Stimulated activated naive B cell treated with anti-CD40 and anti-IgM and Interleukin-4, amounts not matched to agents 10 μg/mL and 1 μg/mL and 100 μg/mL, for 72 hours (primary cell): ENCODE measurements around the gene FMN2.
A peak's percentile ranks its signal among the peaks of the same experiment; 100 is the strongest.

ENCODE experiments used
- ATAC-seq, 2 donors: fragments of 150-1000 bp; cut with Tn5 transposase; replicated peaks; 2 replicates each; pipeline ENCODE4 v1.10.0; 2021; ENCODE audit warnings: moderate library complexity in 1 of 2
- DNase-seq: peaks from one replicate; pipeline ENCODE4 v3.0.0; 2021
- H3K27ac Mint-ChIP-seq: one replicate; pipeline ENCODE4 v1.8.0; 2022; ENCODE audit warnings: mild to moderate bottlenecking, mixed read lengths
- H3K27me3 Mint-ChIP-seq, 2 donors: one replicate each; pipeline ENCODE4 v1.8.0; 2022; ENCODE audit warnings: mixed read lengths in 2 of 2
- H3K36me3 Mint-ChIP-seq, 2 donors: one replicate each; pipeline ENCODE4 v1.8.0; 2022; ENCODE audit warnings: mixed read lengths in 2 of 2, mild to moderate bottlenecking in 1 of 2
- H3K4me1 Mint-ChIP-seq, 2 donors: one replicate each; pipeline ENCODE4 v1.8.0; 2022; ENCODE audit warnings: mixed read lengths in 2 of 2, mild to moderate bottlenecking in 1 of 2
- H3K4me3 Mint-ChIP-seq, 2 donors: one replicate each; pipeline ENCODE4 v1.8.0; 2022; ENCODE audit warnings: mild to moderate bottlenecking in 2 of 2, mixed read lengths in 2 of 2, moderate library complexity in 1 of 2
- H3K9me3 Mint-ChIP-seq, 2 donors: one replicate each; pipeline ENCODE4 v1.8.0; 2022; ENCODE audit warnings: mixed read lengths in 2 of 2, mild to moderate bottlenecking in 1 of 2

Gene FMN2

DNA sequence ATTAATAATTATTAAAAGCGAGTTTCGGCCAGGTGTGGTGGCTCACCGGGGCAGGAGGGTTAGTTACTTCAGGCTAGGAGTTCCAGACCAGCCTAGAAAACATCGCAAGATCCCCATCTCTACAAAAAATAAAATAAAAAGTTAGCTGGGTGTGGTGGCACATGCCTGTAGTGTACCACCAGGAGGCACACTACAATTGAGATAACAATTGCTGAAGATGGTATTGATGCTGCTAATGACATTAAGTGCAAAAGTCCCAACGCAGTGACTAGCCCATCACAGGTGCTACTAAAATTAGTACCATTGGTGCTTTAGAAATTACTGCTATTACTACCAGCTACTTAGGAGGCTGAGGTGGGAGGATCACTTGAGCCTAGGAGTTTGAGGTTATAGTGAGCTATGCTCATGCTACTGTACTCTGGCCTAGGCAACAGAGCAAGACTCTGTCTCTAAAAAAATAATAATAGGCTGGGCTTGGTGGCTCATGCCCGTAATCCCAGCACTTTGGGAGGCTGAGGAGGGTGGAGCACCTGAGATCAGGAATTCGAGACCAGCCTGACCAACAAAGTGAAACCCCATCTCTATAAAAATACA is 363.6 kb downstream of the FMN2 start:
- H3K27ac Mint-ChIP-seq, result no peak overlapping the region
- ATAC-seq (peak; percentile 7 to 27), DNase-seq (no peak)
- no peaks in the 10 kb centered on the region for H3K27me3 Mint-ChIP-seq
- no peaks in the 10 kb centered on the region for H3K36me3 Mint-ChIP-seq
- no peak overlapping the region for H3K4me3 Mint-ChIP-seq
- peaks cover 0 to 3% of the 10 kb centered on the region in 2 donors for H3K9me3 Mint-ChIP-seq
- H3K4me1 Mint-ChIP-seq, result no peaks in the 10 kb centered on the region

- Mint-ChIP-seq H3K27ac (no peak overlapping the region), H3K4me1 (no peaks in the 10 kb centered on the region), H3K4me3 (no peak overlapping the region), H3K9me3 (peaks cover 0 to 3% of the 10 kb centered on the region in 2 donors), H3K36me3 (no peaks in the 10 kb centered on the region), H3K27me3 (no peaks in the 10 kb centered on the region)
- ATAC-seq (no peak), DNase-seq (no peak)
These were observed 365.5 kb downstream of the FMN2 start for GRCh38 chr1:240457203-240457602.

GRCh38 chr1:240462277-240462676 is 370.6 kb downstream of the FMN2 start:
- H3K9me3 Mint-ChIP-seq, result no peaks in the 10 kb centered on the region
- ATAC-seq (no peak), DNase-seq (no peak)
- H3K27me3 Mint-ChIP-seq, result no peaks in the 10 kb centered on the region
- H3K4me3 Mint-ChIP-seq, result no peak overlapping the region
- peaks cover 0 to 6% of the 10 kb centered on the region in 2 donors for H3K4me1 Mint-ChIP-seq
- no peak overlapping the region for H3K27ac Mint-ChIP-seq
- H3K36me3 Mint-ChIP-seq, result no peaks in the 10 kb centered on the region

DNA sequence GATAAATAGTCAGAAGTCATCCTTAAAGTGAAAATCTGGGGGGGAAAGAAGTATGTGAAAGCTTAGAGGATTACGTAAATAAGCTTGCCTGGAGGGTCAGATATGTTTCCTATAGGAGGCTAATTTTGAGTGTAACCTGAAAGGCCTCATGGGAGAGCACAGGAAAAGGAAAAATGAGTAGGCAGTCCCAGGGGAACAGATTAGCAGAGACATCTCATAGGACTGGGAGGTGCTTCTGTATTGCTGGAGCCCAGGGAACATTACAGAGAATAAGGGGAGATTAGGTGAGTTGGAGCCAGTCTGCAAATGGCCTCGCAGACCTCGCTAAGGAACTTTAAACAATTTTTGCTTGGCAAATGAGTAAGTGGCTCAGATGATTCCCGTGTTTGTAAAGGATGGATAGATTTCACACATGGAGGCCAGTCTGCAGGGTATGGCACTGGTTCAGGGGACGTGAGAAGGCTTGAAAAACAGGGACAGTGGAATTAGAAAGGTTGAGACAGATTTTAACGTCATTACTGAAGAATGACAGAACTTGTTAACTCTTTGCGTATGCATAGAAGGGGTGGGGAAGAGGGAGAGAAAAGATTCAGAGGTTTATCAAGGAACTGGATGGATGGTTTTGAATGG is 371.2 kb downstream of the FMN2 start:
- H3K9me3 Mint-ChIP-seq, result no peaks in the 10 kb centered on the region
- peaks cover 0 to 6% of the 10 kb centered on the region in 2 donors for H3K4me1 Mint-ChIP-seq
- ATAC-seq (no peak), DNase-seq (no peak)
- H3K36me3 Mint-ChIP-seq, result no peaks in the 10 kb centered on the region
- no peaks in the 10 kb centered on the region for H3K27me3 Mint-ChIP-seq
- H3K4me3 Mint-ChIP-seq, result no peak overlapping the region
- H3K27ac Mint-ChIP-seq, result no peak overlapping the region

DNA sequence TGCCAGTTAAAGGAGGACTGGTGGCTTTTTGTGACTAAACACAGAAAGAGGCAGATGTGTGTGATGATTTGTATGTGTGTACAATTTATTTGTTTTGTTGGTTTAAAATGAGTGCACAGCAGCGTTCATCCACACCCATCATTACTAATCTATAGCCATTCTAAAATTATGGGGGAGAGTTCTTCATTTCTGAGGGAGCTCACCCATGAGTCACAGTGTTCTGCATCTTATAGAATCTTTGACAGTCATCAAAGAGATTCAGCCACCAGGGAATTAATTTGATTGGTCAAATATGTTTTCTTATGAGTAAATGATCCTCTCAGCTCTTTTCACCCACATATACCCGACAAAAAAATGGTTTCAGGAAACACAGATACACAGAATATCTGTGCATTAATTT is 372.4 kb downstream of the FMN2 start:
- H3K27me3 Mint-ChIP-seq, result no peaks in the 10 kb centered on the region
- no peak overlapping the region for H3K4me3 Mint-ChIP-seq
- peaks cover 0 to 1% of the 10 kb centered on the region in 2 donors for H3K9me3 Mint-ChIP-seq
- peaks cover 0 to 6% of the 10 kb centered on the region in 2 donors for H3K4me1 Mint-ChIP-seq
- ATAC-seq (no peak), DNase-seq (no peak)
- no peaks in the 10 kb centered on the region for H3K36me3 Mint-ChIP-seq
- H3K27ac Mint-ChIP-seq, result no peak overlapping the region

GRCh38 chr1:240465531-240465940 is 373.9 kb downstream of the FMN2 start:
- H3K4me1 Mint-ChIP-seq, result peaks cover 0 to 6% of the 10 kb centered on the region in 2 donors
- no peak overlapping the region for H3K27ac Mint-ChIP-seq
- peaks cover 0 to 1% of the 10 kb centered on the region in 2 donors for H3K9me3 Mint-ChIP-seq
- H3K27me3 Mint-ChIP-seq, result no peaks in the 10 kb centered on the region
- no peaks in the 10 kb centered on the region for H3K36me3 Mint-ChIP-seq
- DNase-seq, result no peak
- ATAC-seq, result no peak
- no peak overlapping the region for H3K4me3 Mint-ChIP-seq

DNA sequence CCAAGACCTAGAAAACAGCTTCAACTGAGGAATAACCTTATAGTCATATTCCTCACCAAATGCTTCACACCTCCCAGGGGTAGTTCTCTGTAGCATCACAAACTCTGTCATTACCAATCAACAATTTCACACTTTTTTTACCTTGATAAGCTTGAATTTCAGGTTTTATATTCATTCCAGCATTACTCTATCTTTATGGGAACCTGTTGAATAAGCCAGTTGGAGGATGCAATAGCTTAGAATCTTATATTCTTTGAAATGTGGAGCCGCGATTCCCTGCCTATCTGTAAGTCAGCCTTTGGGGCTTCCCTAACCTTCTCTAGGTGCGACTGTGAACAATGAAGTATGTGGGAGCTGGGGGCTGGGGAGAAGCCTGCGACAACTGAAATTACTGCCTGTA is 374.8 kb downstream of the FMN2 start:
- Mint-ChIP-seq H3K27me3 (no peaks in the 10 kb centered on the region), H3K27ac (no peak overlapping the region), H3K9me3 (peaks cover 0 to 1% of the 10 kb centered on the region in 2 donors), H3K4me3 (no peak overlapping the region), H3K4me1 (peaks cover 0 to 6% of the 10 kb centered on the region in 2 donors), H3K36me3 (no peaks in the 10 kb centered on the region)
- no peak for ATAC-seq
- no peak for DNase-seq

DNA sequence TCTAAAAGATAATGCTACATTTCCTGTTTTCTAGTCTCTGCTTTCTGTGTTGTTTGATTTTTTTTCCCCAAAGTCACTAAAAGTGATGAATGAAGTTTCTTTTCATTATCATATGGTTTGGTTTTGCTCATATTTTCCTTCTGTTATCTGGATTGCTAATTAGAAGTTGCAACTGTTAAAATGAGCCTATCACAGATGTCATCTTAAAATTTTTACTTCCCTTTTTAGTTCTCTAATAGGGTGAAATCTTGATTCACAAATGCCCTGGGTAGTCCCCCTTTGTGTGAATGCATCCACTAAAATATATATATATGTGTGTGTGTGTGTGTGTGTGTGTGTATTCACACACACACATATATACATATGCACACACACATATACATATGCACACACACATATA is 376.2 kb downstream of the FMN2 start:
- ATAC-seq, result peak; percentile 22 to 27
- peaks cover 0 to 1% of the 10 kb centered on the region in 2 donors for H3K9me3 Mint-ChIP-seq
- H3K27me3 Mint-ChIP-seq, result no peaks in the 10 kb centered on the region
- no peak overlapping the region for H3K4me3 Mint-ChIP-seq
- H3K4me1 Mint-ChIP-seq, result peaks cover 0 to 6% of the 10 kb centered on the region in 2 donors
- no peaks in the 10 kb centered on the region for H3K36me3 Mint-ChIP-seq
- no peak overlapping the region for H3K27ac Mint-ChIP-seq
- no peak for DNase-seq

- ATAC-seq, result no peak
- H3K36me3 Mint-ChIP-seq, result no peaks in the 10 kb centered on the region
- H3K27ac Mint-ChIP-seq, result no peak overlapping the region
- H3K4me1 Mint-ChIP-seq, result peaks cover 0 to 6% of the 10 kb centered on the region in 2 donors
- peaks cover 0 to 1% of the 10 kb centered on the region in 2 donors for H3K9me3 Mint-ChIP-seq
- H3K27me3 Mint-ChIP-seq, result no peaks in the 10 kb centered on the region
- no peak overlapping the region for H3K4me3 Mint-ChIP-seq
- DNase-seq, result no peak
These were observed 377.0 kb downstream of the FMN2 start for GRCh38 chr1:240468656-240469055.

GRCh38 chr1:240474133-240474614 is 382.5 kb downstream of the FMN2 start:
- no peak for ATAC-seq
- H3K9me3 Mint-ChIP-seq, result peaks cover 0 to 1% of the 10 kb centered on the region in 2 donors
- no peak overlapping the region for H3K4me3 Mint-ChIP-seq
- DNase-seq, result no peak
- no peak overlapping the region for H3K27ac Mint-ChIP-seq
- H3K36me3 Mint-ChIP-seq, result no peaks in the 10 kb centered on the region
- no peaks in the 10 kb centered on the region for H3K4me1 Mint-ChIP-seq
- H3K27me3 Mint-ChIP-seq, result no peaks in the 10 kb centered on the region

- Mint-ChIP-seq H3K36me3 (no peaks in the 10 kb centered on the region), H3K27ac (no peak overlapping the region), H3K27me3 (no peaks in the 10 kb centered on the region), H3K4me1 (no peaks in the 10 kb centered on the region), H3K4me3 (no peak overlapping the region), H3K9me3 (peaks cover 0 to 1% of the 10 kb centered on the region in 2 donors)
- DNase-seq, result no peak
- ATAC-seq, result no peak
These were observed 384.1 kb downstream of the FMN2 start for GRCh38 chr1:240475832-240476231.

GRCh38 chr1:240478536-240478935 is 386.9 kb downstream of the FMN2 start:
- H3K27me3 Mint-ChIP-seq, result no peaks in the 10 kb centered on the region
- H3K4me3 Mint-ChIP-seq, result no peak overlapping the region
- DNase-seq (no peak), ATAC-seq (no peak)
- no peak overlapping the region for H3K27ac Mint-ChIP-seq
- no peaks in the 10 kb centered on the region for H3K4me1 Mint-ChIP-seq
- no peaks in the 10 kb centered on the region for H3K36me3 Mint-ChIP-seq
- peaks cover 0 to 1% of the 10 kb centered on the region in 2 donors for H3K9me3 Mint-ChIP-seq

DNA sequence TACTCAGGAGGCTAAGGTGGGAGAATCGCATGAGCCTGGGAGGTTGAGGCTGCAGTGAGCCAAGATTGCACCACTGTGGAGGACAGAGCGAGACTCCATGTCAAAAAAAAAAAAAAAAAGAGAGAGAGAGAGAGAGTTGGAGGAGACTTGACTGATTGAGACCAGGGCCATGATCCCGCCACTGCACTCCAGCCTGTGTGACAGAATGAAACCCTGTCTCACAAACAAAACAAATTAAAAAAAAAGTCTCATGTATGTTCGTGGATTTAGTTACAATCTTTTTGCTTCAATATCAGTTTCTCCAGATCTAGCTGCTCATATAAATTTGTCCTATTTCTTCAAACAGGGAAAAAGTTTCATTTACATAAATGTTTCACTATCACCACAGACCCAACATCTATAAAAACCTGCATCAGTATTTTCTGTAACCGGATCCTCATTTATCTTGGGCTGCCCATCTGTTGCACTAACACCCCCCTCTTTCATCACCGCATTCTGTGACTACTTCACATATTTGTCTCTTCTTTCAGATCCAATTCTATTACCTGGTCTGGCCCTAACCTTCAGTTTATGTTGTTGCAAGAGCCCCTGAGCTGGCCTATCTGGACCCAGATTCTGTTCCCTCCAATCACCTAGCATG is 393.2 kb downstream of the FMN2 start:
- Mint-ChIP-seq H3K36me3 (no peaks in the 10 kb centered on the region), H3K27ac (no peak overlapping the region), H3K27me3 (no peaks in the 10 kb centered on the region), H3K4me1 (no peaks in the 10 kb centered on the region), H3K9me3 (peaks cover 3 to 6% of the 10 kb centered on the region in 2 donors), H3K4me3 (no peak overlapping the region)
- ATAC-seq (no peak), DNase-seq (no peak)

DNA sequence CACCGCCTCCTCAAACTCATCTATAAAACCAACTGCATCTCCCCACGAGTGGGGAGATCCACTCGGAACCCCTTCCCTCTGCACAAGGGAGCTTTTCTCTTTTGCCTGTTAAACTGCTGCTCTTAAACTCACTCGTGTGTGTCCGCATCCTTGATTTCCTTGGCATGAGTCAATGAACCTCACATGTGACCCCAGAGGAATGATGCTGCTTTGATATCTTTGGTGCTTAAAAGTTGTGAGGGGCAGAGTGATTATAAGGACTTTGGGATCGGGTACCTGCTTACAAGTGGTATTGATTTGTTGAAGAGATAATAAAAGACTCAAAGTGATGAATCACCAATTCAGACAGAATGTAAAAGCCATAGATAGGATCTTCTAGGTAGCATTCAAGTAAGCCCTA is 394.9 kb downstream of the FMN2 start:
- Mint-ChIP-seq H3K9me3 (peaks cover 3 to 6% of the 10 kb centered on the region in 2 donors), H3K4me3 (no peak overlapping the region), H3K27me3 (peaks cover 1 to 3% of the 10 kb centered on the region in 2 donors), H3K27ac (no peak overlapping the region), H3K36me3 (no peaks in the 10 kb centered on the region), H3K4me1 (no peaks in the 10 kb centered on the region)
- no peak for DNase-seq
- no peak for ATAC-seq

GRCh38 chr1:240487493-240487892 is 395.8 kb downstream of the FMN2 start:
- ATAC-seq, result no peak

More at GRCh38 chr1:240487493-240487892, 395.8 kb downstream of the FMN2 start:
- DNase-seq, result no peak
- Mint-ChIP-seq H3K27ac (no peak overlapping the region), H3K27me3 (peaks cover 10 to 12% of the 10 kb centered on the region in 2 donors), H3K4me3 (no peak overlapping the region), H3K36me3 (no peaks in the 10 kb centered on the region), H3K4me1 (no peaks in the 10 kb centered on the region), H3K9me3 (peaks cover 3 to 8% of the 10 kb centered on the region in 2 donors)
